Forelimb muscle (tissue), 1 donor: Measurements from ENCODE around the gene RNH1. TPM values are rescaled to one million over a fixed set of nuclear protein-coding genes. Genes with fewer than 3 reads are reported as not detected.

Source experiments
- polyA plus RNA-seq: library from polyadenylated mRNA; unstranded; fragments of 120-200 nt; gene quantifications from one replicate; pipeline ENCODE4 v1.2.1, GENCODE V29; 2013; ENCODE audit not compliant: insufficient read length

RNH1 gene
- polyA plus RNA-seq, 1 donor, result 85.0 TPM

Other genes with a start within 250 kb of the RNH1 start
- not detected for gene NLRP6, start 228.8 kb downstream of the RNH1 start, polyA plus RNA-seq
- 5.2 TPM for gene PGGHG, start 218.1 kb downstream of the RNH1 start, polyA plus RNA-seq
- not detected for gene IFITM5, start 207.7 kb downstream of the RNH1 start, polyA plus RNA-seq
- 47.5 TPM for gene IFITM2, start 199.4 kb downstream of the RNH1 start, polyA plus RNA-seq
- 12.2 TPM for gene IFITM1, start 193.2 kb downstream of the RNH1 start, polyA plus RNA-seq
- 250 TPM for gene IFITM3, start 186.4 kb downstream of the RNH1 start, polyA plus RNA-seq
- 11.4 TPM for gene B4GALNT4, start 137.7 kb downstream of the RNH1 start, polyA plus RNA-seq
- gene PKP3, start 113.0 kb downstream of the RNH1 start, polyA plus RNA-seq, result 0.16 TPM
- 11.6 TPM for gene SIGIRR, start 92.2 kb downstream of the RNH1 start, polyA plus RNA-seq
- 0.20 TPM for gene ANO9, start 65.2 kb downstream of the RNH1 start, polyA plus RNA-seq
- gene PTDSS2, start 57.0 kb downstream of the RNH1 start, polyA plus RNA-seq, result 33.3 TPM
- gene HRAS, start 28.3 kb upstream of the RNH1 start, polyA plus RNA-seq, result 120 TPM
- 7.3 TPM for gene LRRC56, start 30.3 kb upstream of the RNH1 start, polyA plus RNA-seq
- 0.52 TPM for gene LMNTD2, start 53.5 kb upstream of the RNH1 start, polyA plus RNA-seq
- 1.8 TPM for gene RASSF7, start 53.7 kb upstream of the RNH1 start, polyA plus RNA-seq
- 18.4 TPM for gene PHRF1, start 69.2 kb upstream of the RNH1 start, polyA plus RNA-seq
- 14.9 TPM for gene IRF7, start 108.7 kb upstream of the RNH1 start, polyA plus RNA-seq
- 1.9 TPM for gene CDHR5, start 117.7 kb upstream of the RNH1 start, polyA plus RNA-seq
- 97.2 TPM for gene SCT, start 119.9 kb upstream of the RNH1 start, polyA plus RNA-seq
- gene DRD4, start 130.0 kb upstream of the RNH1 start, polyA plus RNA-seq, result 1.1 TPM
- 28.7 TPM for gene DEAF1, start 188.0 kb upstream of the RNH1 start, polyA plus RNA-seq
- gene TMEM80, start 188.6 kb upstream of the RNH1 start, polyA plus RNA-seq, result 17.0 TPM
- 2.0 TPM for gene EPS8L2, start 199.0 kb upstream of the RNH1 start, polyA plus RNA-seq
- gene TALDO1, start 240.2 kb upstream of the RNH1 start, polyA plus RNA-seq, result 59.5 TPM